Mammary epithelial cell (primary cell): ENCODE measurements around the gene FST.

ENCODE experiments used
- EZH2 ChIP-seq: IDR thresholded peaks from 2 replicates; pipeline ENCODE4 v1.6.1; 2012; ENCODE audit warnings: low read length, inconsistent platforms, borderline replicate concordance
- TF ChIP-seq, protein P1 (sequence below), 2 donors: IDR thresholded peaks in 1 of 2; conservative IDR thresholded peaks in 1 of 2; 2 replicates each; pipeline ENCODE4 v1.5.1; 2011 to 2012; ENCODE audit warnings: inconsistent platforms in 2 of 2, low read length in 2 of 2, mild to moderate bottlenecking in 2 of 2, control low read depth in 1 of 2, low read depth in 1 of 2; ENCODE audit not compliant: insufficient read depth in 1 of 2; ENCODE audit errors: extremely low read depth in 1 of 2

DNA sequence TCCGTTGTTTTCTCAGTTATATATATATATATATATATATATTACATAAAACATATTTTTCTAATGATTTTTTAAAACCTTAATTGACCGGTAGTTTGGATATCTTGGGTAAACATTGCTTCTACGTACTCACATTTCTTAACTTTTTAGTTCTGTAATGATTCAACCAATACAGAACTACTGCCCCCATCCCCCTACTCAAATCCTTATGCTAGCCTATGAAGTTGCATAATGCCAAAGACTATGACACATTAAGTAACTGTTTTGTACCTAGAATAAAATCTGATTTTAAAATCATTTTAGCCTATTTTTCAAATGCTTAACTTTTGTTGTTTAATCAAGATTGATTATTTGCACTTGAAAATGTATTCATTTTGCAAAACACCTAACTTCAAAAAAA, 4.4 kb upstream of the FST start:
- TF ChIP-seq, protein P1, sequence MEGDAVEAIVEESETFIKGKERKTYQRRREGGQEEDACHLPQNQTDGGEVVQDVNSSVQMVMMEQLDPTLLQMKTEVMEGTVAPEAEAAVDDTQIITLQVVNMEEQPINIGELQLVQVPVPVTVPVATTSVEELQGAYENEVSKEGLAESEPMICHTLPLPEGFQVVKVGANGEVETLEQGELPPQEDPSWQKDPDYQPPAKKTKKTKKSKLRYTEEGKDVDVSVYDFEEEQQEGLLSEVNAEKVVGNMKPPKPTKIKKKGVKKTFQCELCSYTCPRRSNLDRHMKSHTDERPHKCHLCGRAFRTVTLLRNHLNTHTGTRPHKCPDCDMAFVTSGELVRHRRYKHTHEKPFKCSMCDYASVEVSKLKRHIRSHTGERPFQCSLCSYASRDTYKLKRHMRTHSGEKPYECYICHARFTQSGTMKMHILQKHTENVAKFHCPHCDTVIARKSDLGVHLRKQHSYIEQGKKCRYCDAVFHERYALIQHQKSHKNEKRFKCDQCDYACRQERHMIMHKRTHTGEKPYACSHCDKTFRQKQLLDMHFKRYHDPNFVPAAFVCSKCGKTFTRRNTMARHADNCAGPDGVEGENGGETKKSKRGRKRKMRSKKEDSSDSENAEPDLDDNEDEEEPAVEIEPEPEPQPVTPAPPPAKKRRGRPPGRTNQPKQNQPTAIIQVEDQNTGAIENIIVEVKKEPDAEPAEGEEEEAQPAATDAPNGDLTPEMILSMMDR (conservative IDR thresholded peaks at IDR 0.05 in 1 of 2, IDR thresholded peaks at IDR 0.05 in 1 of 2; ENCODE audit: extremely low read depth in 1 of 2, insufficient read depth in 1 of 2, low read depth in 1 of 2, low read length in 2 of 2) = no peak
- no peak for TF ChIP-seq EZH2
